Measurements from ENCODE around the gene RNPEPL1.

Gene RNPEPL1

GRCh38 chr2:240577281-240578109 lies 9.2 kb downstream of the RNPEPL1 start:
- no peak for DNase-seq

- no peak for DNase-seq
Measured at GRCh38 chr2:240578110-240578450, 9.8 kb downstream of the RNPEPL1 start.

GRCh38 chr2:240578488-240578887 lies 10.2 kb downstream of the RNPEPL1 start:
- no peak for DNase-seq

GRCh38 chr2:240579071-240579762 lies 10.9 kb downstream of the RNPEPL1 start:
- no peak for DNase-seq

GRCh38 chr2:240579771-240580614 lies 11.7 kb downstream of the RNPEPL1 start:
- DNase-seq = no peak

- DNase-seq = no peak
Measured at GRCh38 chr2:240581811-240582210, 13.5 kb downstream of the RNPEPL1 start.

- no peak for DNase-seq
Measured at GRCh38 chr2:240582781-240583180, 14.5 kb downstream of the RNPEPL1 start.

GRCh38 chr2:240583774-240584173 lies 15.5 kb downstream of the RNPEPL1 start:
- DNase-seq = no peak

- DNase-seq = no peak
Measured at GRCh38 chr2:240584486-240585031, 16.3 kb downstream of the RNPEPL1 start.

GRCh38 chr2:240585101-240585500 lies 16.8 kb downstream of the RNPEPL1 start:
- DNase-seq = no peak

- DNase-seq = no peak
Measured at GRCh38 chr2:240585681-240586197, 17.5 kb downstream of the RNPEPL1 start.

- peak; percentile 98 for DNase-seq
Measured at GRCh38 chr2:240586198-240586918, 18.1 kb downstream of the RNPEPL1 start, which contains the start of gene CAPN10. CAPN10 (plus strand) TSS chr2:240586734; CDS start chr2:240586912, 178 bp downstream.

GRCh38 chr2:240586919-240587800 lies 18.9 kb downstream of the RNPEPL1 start:
- no peak for DNase-seq

- no peak for DNase-seq
Measured at GRCh38 chr2:240588006-240588655, 19.8 kb downstream of the RNPEPL1 start.

- no peak for DNase-seq
Measured at GRCh38 chr2:240588669-240589068, 20.4 kb downstream of the RNPEPL1 start.

GRCh38 chr2:240589375-240589774 lies 21.1 kb downstream of the RNPEPL1 start:
- DNase-seq = no peak

- DNase-seq = no peak
Measured at GRCh38 chr2:240589850-240590525, 21.7 kb downstream of the RNPEPL1 start.

- no peak for DNase-seq
Measured at GRCh38 chr2:240590681-240591111, 22.4 kb downstream of the RNPEPL1 start.

- DNase-seq = no peak
Measured at GRCh38 chr2:240591226-240591625, 22.9 kb downstream of the RNPEPL1 start.

GRCh38 chr2:240591784-240592183 lies 23.5 kb downstream of the RNPEPL1 start:
- DNase-seq = no peak

All from right forelimb (tissue), 1 donor.